H1 (cell line): ENCODE measurements around the gene OR51A4. TPM values are rescaled to one million over a fixed set of nuclear protein-coding genes. Genes with fewer than 3 reads are reported as not detected.

Source experiments
- CTCF ChIA-PET: fragments of 300-600 bp; sonication (Branson Sonifier 250); formaldehyde crosslinking; loops from one replicate; lab custom pipeline; 2021; ENCODE audit not compliant: partially characterized antibody; lab: Charles Lee
- POLR2A ChIA-PET: fragments of 300-600 bp; sonication (Branson Sonifier 250); formaldehyde crosslinking; loops from one replicate; lab custom pipeline; 2021; ENCODE audit warnings: inconsistent platforms; ENCODE audit not compliant: partially characterized antibody; lab: Charles Lee
- DNase-seq, 2 experiments: peaks; one replicate each; pipeline versions ENCODE4 v3.0.0 to v3.0.0-alpha.2; 2010 to 2022; ENCODE audit warnings: low spot score in 2 of 2, low read depth in 1 of 2, mixed read lengths in 1 of 2
- FAIRE-seq: peaks from 2 replicates; lab custom pipeline; 2011; peaks lifted over from hg19 to GRCh38; lab: Jason Lieb, UNC
- H2AFZ ChIP-seq: 2 replicates; pipeline ENCODE4 v1.8.1; 2012; ENCODE audit warnings: low read length, inconsistent platforms
- H2AK5ac ChIP-seq: 2 replicates; pipeline ENCODE4 v1.6.1; 2013; ENCODE audit warnings: low read depth, low read length
- H2BK120ac ChIP-seq: replicated peaks from 2 replicates; pipeline ENCODE3; 2013; ENCODE audit warnings: low read depth, low read length, inconsistent platforms
- H2BK12ac ChIP-seq: 2 replicates; pipeline ENCODE4 v1.6.1; 2013; ENCODE audit warnings: low read depth, low read length
- H2BK15ac ChIP-seq: 2 replicates; pipeline ENCODE4 v1.6.1; 2013; ENCODE audit warnings: low read length
- H2BK20ac ChIP-seq: 2 replicates; pipeline ENCODE4 v1.6.1; 2013; ENCODE audit warnings: low read length
- H2BK5ac ChIP-seq: 2 replicates; pipeline ENCODE4 v1.6.1; 2013; ENCODE audit warnings: low read depth, low read length
- H3K14ac ChIP-seq: 2 replicates; pipeline ENCODE4 v1.6.1; 2013; ENCODE audit warnings: inconsistent platforms; ENCODE audit not compliant: insufficient read length
- H3K18ac ChIP-seq: 2 replicates; pipeline ENCODE4 v1.6.1; 2013; ENCODE audit warnings: low read length; ENCODE audit errors: extremely low read depth
- H3K23ac ChIP-seq: 2 replicates; pipeline ENCODE4 v1.6.1; 2013; ENCODE audit warnings: inconsistent platforms; ENCODE audit not compliant: insufficient read length
- H3K23me2 ChIP-seq: 2 replicates; pipeline ENCODE4 v1.6.1; 2013; ENCODE audit warnings: low read depth, low read length
- H3K27ac ChIP-seq: 2 replicates; pipeline ENCODE4 v1.6.1; 2011; ENCODE audit warnings: low read depth, low read length, inconsistent platforms
- H3K27me3 ChIP-seq, 4 experiments: replicated peaks in 1 of 4; 1 replicate in 1 of 4; 2 replicates in 3 of 4; pipeline versions ENCODE4 v1.6.1 to v1.8.1; 2011 to 2013; ENCODE audit warnings: low read length in 3 of 4, mild to moderate bottlenecking in 3 of 4, inconsistent platforms in 2 of 4, mixed read lengths in 2 of 4, moderate library complexity in 1 of 4; ENCODE audit not compliant: control insufficient read depth in 3 of 4, insufficient read depth in 3 of 4; ENCODE audit errors: extremely low read depth in 1 of 4
- H3K36me3 ChIP-seq, 4 experiments: 2 replicates each; pipeline versions ENCODE4 v1.6.1 to v1.8.1; 2011 to 2013; ENCODE audit warnings: mild to moderate bottlenecking in 4 of 4, low read length in 3 of 4, moderate library complexity in 2 of 4, control low read depth in 1 of 4, inconsistent platforms in 1 of 4; ENCODE audit not compliant: insufficient read depth in 4 of 4, control insufficient read depth in 2 of 4
- H3K4ac ChIP-seq: replicated peaks from 2 replicates; pipeline ENCODE3; 2013; ENCODE audit warnings: low read length, low read depth, mixed read lengths, inconsistent platforms; ENCODE audit not compliant: insufficient read length
- H3K4me1 ChIP-seq, 4 experiments: replicated peaks in 1 of 4; 1 replicate in 1 of 4; 2 replicates in 3 of 4; pipeline versions ENCODE4 v1.6.1 to v1.8.1; 2011 to 2013; ENCODE audit warnings: low read length in 3 of 4, inconsistent platforms in 2 of 4, mixed read lengths in 1 of 4; ENCODE audit not compliant: insufficient read depth in 4 of 4, control insufficient read depth in 3 of 4
- H3K4me2 ChIP-seq, 2 experiments: 2 replicates each; pipeline versions ENCODE4 v1.6.1 to v1.8.1; 2011 to 2013; ENCODE audit warnings: low read depth in 2 of 2, low read length in 2 of 2, control low read depth in 1 of 2, inconsistent platforms in 1 of 2, mild to moderate bottlenecking in 1 of 2; ENCODE audit not compliant: insufficient read depth in 1 of 2
- H3K4me3 ChIP-seq, 4 experiments: fragments of 200-600, 300-600 bp in 1 of 4; sonication (generic), shearing (Covaris generic), sonication (Bioruptor Twin) in 1 of 4; 2 replicates each; pipeline versions ENCODE4 v1.5.1 to v1.8.1; 2011 to 2016; ENCODE audit warnings: low read length in 4 of 4, low read depth in 3 of 4, control low read depth in 2 of 4, inconsistent platforms in 2 of 4, mild to moderate bottlenecking in 2 of 4, mixed read lengths in 1 of 4, moderate library complexity in 1 of 4; ENCODE audit not compliant: insufficient read depth in 2 of 4; ENCODE audit errors: extremely low read depth in 1 of 4
- H3K56ac ChIP-seq: replicated peaks from 2 replicates; pipeline ENCODE3; 2013; ENCODE audit warnings: low read depth, mild to moderate bottlenecking, mixed read lengths, low read length, inconsistent platforms; ENCODE audit not compliant: insufficient read length
- H3K79me1 ChIP-seq: 2 replicates; pipeline ENCODE4 v1.6.1; 2013; ENCODE audit warnings: low read depth, low read length, control low read depth
- H3K79me2 ChIP-seq, 2 experiments: 2 replicates each; pipeline versions ENCODE4 v1.6.1 to v1.8.1; 2012 to 2013; ENCODE audit warnings: low read length in 2 of 2, mild to moderate bottlenecking in 2 of 2, inconsistent platforms in 1 of 2; ENCODE audit not compliant: insufficient read depth in 2 of 2, control insufficient read depth in 1 of 2
- H3K9ac ChIP-seq, 4 experiments: replicated peaks in 1 of 4; 1 replicate in 1 of 4; 2 replicates in 3 of 4; pipeline versions ENCODE4 v1.6.1 to v1.8.1; 2011 to 2013; ENCODE audit warnings: low read depth in 3 of 4, low read length in 3 of 4, control low read depth in 2 of 4, mild to moderate bottlenecking in 2 of 4, moderate library complexity in 2 of 4, inconsistent platforms in 1 of 4; ENCODE audit errors: extremely low read depth in 1 of 4
- H3K9me3 ChIP-seq, 2 experiments: 2 replicates each; pipeline versions ENCODE4 v1.6.1 to v1.8.1; 2012 to 2013; ENCODE audit warnings: mild to moderate bottlenecking in 2 of 2, moderate library complexity in 2 of 2, control low read depth in 1 of 2, inconsistent platforms in 1 of 2, low read depth in 1 of 2, low read length in 1 of 2, mixed read lengths in 1 of 2; ENCODE audit not compliant: insufficient read depth in 2 of 2
- H4K20me1 ChIP-seq, 2 experiments: replicated peaks in 1 of 2; 2 replicates each; pipeline versions ENCODE3 to v1.8.1; 2011 to 2013; ENCODE audit warnings: inconsistent platforms in 2 of 2, low read length in 2 of 2, mild to moderate bottlenecking in 1 of 2; ENCODE audit not compliant: insufficient read depth in 2 of 2, control insufficient read depth in 1 of 2
- H4K5ac ChIP-seq: 2 replicates; pipeline ENCODE4 v1.6.1; 2013; ENCODE audit warnings: low read length, low read depth, mixed read lengths, inconsistent platforms; ENCODE audit not compliant: insufficient read length
- H4K8ac ChIP-seq: 2 replicates; pipeline ENCODE4 v1.8.0; 2013; ENCODE audit warnings: mild to moderate bottlenecking, moderate library complexity, low read length, inconsistent platforms; ENCODE audit not compliant: insufficient read depth; ENCODE audit errors: extremely low read depth
- H4K91ac ChIP-seq: replicated peaks from 2 replicates; pipeline ENCODE3; 2013; ENCODE audit warnings: low read length, mixed read lengths, inconsistent platforms; ENCODE audit not compliant: insufficient read length
- BCL11A ChIP-seq, 2 experiments: IDR thresholded peaks; one replicate each; pipeline ENCODE4 v1.6.1; 2011; ENCODE audit warnings: low read depth in 2 of 2, low read length in 2 of 2, mild to moderate bottlenecking in 2 of 2
- BRCA1 ChIP-seq: IDR thresholded peaks from 2 replicates; pipeline ENCODE4 v1.6.1; 2012; ENCODE audit warnings: low read depth, low read length, improper control_type of control experiment
- CREB1 ChIP-seq: IDR thresholded peaks from 2 replicates; pipeline ENCODE4 v1.6.1; 2012; ENCODE audit warnings: inconsistent platforms
- E2F6 ChIP-seq: IDR thresholded peaks from 2 replicates; pipeline ENCODE4 v1.6.1; 2012; ENCODE audit warnings: inconsistent platforms
- SIX5 ChIP-seq: IDR thresholded peaks from 2 replicates; pipeline ENCODE4 v1.6.1; 2011; ENCODE audit warnings: mild to moderate bottlenecking, low read depth, low read length
- SP2 ChIP-seq: IDR thresholded peaks from 2 replicates; pipeline ENCODE4 v1.6.1; 2012; ENCODE audit warnings: mild to moderate bottlenecking, low read length, inconsistent platforms
- TBP ChIP-seq: IDR thresholded peaks from 2 replicates; pipeline ENCODE4 v1.6.1; 2011; ENCODE audit warnings: low read depth, low read length, improper control_type of control experiment
- WGBS, 2 experiments: shearing (Covaris generic) in 1 of 2; methylation state at CpG; one replicate each; pipeline versions ENCODE4 v1.1.6 to v1.1.7; 2013 to 2015; ENCODE audit warnings: low lambda C conversion rate in 2 of 2, mixed read lengths in 2 of 2, inconsistent platforms in 1 of 2, low coverage in 1 of 2, missing lambda C conversion rate in 1 of 2; ENCODE audit not compliant: insufficient replicate concordance in 2 of 2, insufficient coverage in 1 of 2, insufficient read length in 1 of 2; ENCODE audit errors: extremely low coverage in 1 of 2, missing lambda C conversion rate in 1 of 2; 5-methylcytosine and 5-hydroxymethylcytosine counted together
- polyA plus RNA-seq, 7 experiments: library from polyadenylated mRNA; depleted of rRNA in 3 of 7; stranded (reverse) in 5 of 7; unstranded in 2 of 7; fragments of >200 nt in 5 of 7; fragments of 200-250 nt in 2 of 7; gene quantifications; 1 replicate in 5 of 7; 2 replicates in 1 of 7; 4 replicates in 1 of 7; pipeline versions ENCODE4 v1.2.1 to v1.2.3, GENCODE V29; 2011 to 2013; ENCODE audit warnings: missing spikeins in 2 of 7, mixed read lengths in 2 of 7
- total RNA-seq: library from RNA; stranded (reverse); fragmentation: NEBNext Ultra II Directional; extraction: Animal tissue kit (Norgen Biotek cat#: 25700); gene quantifications from 2 replicates; pipeline ENCODE4 v1.2.1, GENCODE V29; 2021
- TF ChIP-seq, protein P1 (sequence below): IDR thresholded peaks from 2 replicates; pipeline ENCODE4 v1.6.1; 2011; ENCODE audit warnings: low read length, improper control_type of control experiment

The OR51A4 gene
- total and polyA plus RNA-seq, 2 of the 8 experiments (the other 6 are each of a cell fraction or from before 2014, with no cell fraction given): not detected

- no peak overlapping the region for H2BK12ac ChIP-seq
- H3K4me3 ChIP-seq: no peak overlapping the region
- no peaks in the 10 kb centered on the region for H3K4me1 ChIP-seq
- no peak overlapping the region for H3K18ac ChIP-seq
- ChIA-PET CTCF (interaction anchor here (0.6 kb wide), 1 partner anchor 343 kb away, joined by 3 read pairs; no protein-coding TSS in a partner anchor), POLR2A (no interaction called here)
- H3K23me2 ChIP-seq: no peaks in the 10 kb centered on the region
- no peak overlapping the region for H3K27ac ChIP-seq
- H4K8ac ChIP-seq: no peak overlapping the region
- FAIRE-seq (no peak), DNase-seq (no peak)
- 89% methylated on average over 3 of the region's 3 CpGs; no CpG with 5 or more reads in 1 of the 2 experiments for WGBS, 2 experiments
- no peak overlapping the region for H2AK5ac ChIP-seq
- no peaks in the 10 kb centered on the region for H4K20me1 ChIP-seq
- no peak overlapping the region for H4K5ac ChIP-seq
- H3K9ac ChIP-seq: no peak overlapping the region
- H3K79me2 ChIP-seq: no peaks in the 10 kb centered on the region
- no peak overlapping the region for H2BK20ac ChIP-seq
- no peaks in the 10 kb centered on the region for H3K9me3 ChIP-seq
- H2AFZ ChIP-seq: no peak overlapping the region
- H3K27me3 ChIP-seq: no peaks in the 10 kb centered on the region
- H3K79me1 ChIP-seq: no peaks in the 10 kb centered on the region
- no peak overlapping the region for H2BK120ac ChIP-seq
- no peak overlapping the region for H3K4me2 ChIP-seq
- H4K91ac ChIP-seq: no peak overlapping the region
- no peak overlapping the region for H3K56ac ChIP-seq
- H2BK15ac ChIP-seq: no peak overlapping the region
- TF ChIP-seq SIX5: no peak
- no peak for TF ChIP-seq BCL11A (IDR thresholded peaks at IDR 0.05; ENCODE audit: low read depth in 2 of 2, low read length in 2 of 2)
- TF ChIP-seq SP2: no peak
- no peak for TF ChIP-seq CREB1
- TF ChIP-seq BRCA1: no peak
- TF ChIP-seq, protein P1, sequence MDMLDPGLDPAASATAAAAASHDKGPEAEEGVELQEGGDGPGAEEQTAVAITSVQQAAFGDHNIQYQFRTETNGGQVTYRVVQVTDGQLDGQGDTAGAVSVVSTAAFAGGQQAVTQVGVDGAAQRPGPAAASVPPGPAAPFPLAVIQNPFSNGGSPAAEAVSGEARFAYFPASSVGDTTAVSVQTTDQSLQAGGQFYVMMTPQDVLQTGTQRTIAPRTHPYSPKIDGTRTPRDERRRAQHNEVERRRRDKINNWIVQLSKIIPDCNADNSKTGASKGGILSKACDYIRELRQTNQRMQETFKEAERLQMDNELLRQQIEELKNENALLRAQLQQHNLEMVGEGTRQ: no peak
- TF ChIP-seq E2F6: no peak
- TF ChIP-seq TBP: no peak
- TF ChIP-seq, all 59 proteins: peak for 0
- Histone ChIP-seq H3K36me3 (no peaks in the 10 kb centered on the region), H3K23ac (no peak overlapping the region), H2BK5ac (no peak overlapping the region), H3K4ac (no peak overlapping the region), H3K14ac (no peak overlapping the region)
These were observed 31.6 kb upstream of the OR51A4 start for GRCh38 chr11:4979036-4979435.
